Measurements from ENCODE around the gene HEATR5B.

GRCh38 chr2:37119157-37119556 is 35.0 kb upstream of the HEATR5B start:
- TF ChIP-seq POLR2AphosphoS5 (IDR thresholded peaks at IDR 0.05; ENCODE audit: low read depth, low read length) (no peak), POLR2A (IDR thresholded peaks at IDR 0.05; ENCODE audit: low read depth, low read length) (no peak), PAX5 (IDR thresholded peaks at IDR 0.05; ENCODE audit: insufficient read depth, low read length, severe bottlenecking) (no peak), SPI1 (IDR thresholded peaks at IDR 0.05; ENCODE audit: low read depth, low read length) (no peak), TAF1 (IDR thresholded peaks at IDR 0.05; ENCODE audit: low read depth, low read length) (no peak), POU2F2 (IDR thresholded peaks at IDR 0.05; ENCODE audit: low read depth, low read length) (no peak)

Measured in GM12891 (cell line).